SK-N-SH (cell line): ENCODE data around the gene CCDC148. TPM values are rescaled to one million over a fixed set of nuclear protein-coding genes. Genes with fewer than 3 reads are reported as not detected.
A peak's percentile ranks its signal among the peaks of the same experiment; 100 is the strongest.

Experiments used
- CTCF ChIA-PET: fragments of 300-600, 350-600 bp; formaldehyde crosslinking; extraction: SDS; loops from one replicate; lab custom pipeline; 2021; lab: Yijun Ruan, JAX
- POLR2A ChIA-PET: fragments of 350-600 bp; sonication (Branson Sonifier 250); formaldehyde crosslinking; extraction: SDS; loops from one replicate; lab custom pipeline; 2020; ENCODE audit warnings: antibody characterized with exemption, inconsistent platforms; lab: Yijun Ruan, JAX
- DNase-seq: peaks from one replicate; pipeline ENCODE4 v3.0.0; 2012
- H2AFZ ChIP-seq: fragments of 200-600 bp; sonication (generic); 2 replicates; pipeline ENCODE4 v1.8.1; 2016; ENCODE audit warnings: antibody characterized with exemption, mild to moderate bottlenecking, low read depth
- H3F3A ChIP-seq: fragments of 200-600 bp; sonication (generic); replicated peaks from 2 replicates; pipeline ENCODE3; 2016; ENCODE audit warnings: antibody characterized with exemption, mild to moderate bottlenecking; ENCODE audit not compliant: insufficient read depth
- H3K27ac ChIP-seq, 2 experiments: fragments of 200-500 bp in 1 of 2; fragments of 200-600 bp in 1 of 2; sonication (Bioruptor generic) in 1 of 2; sonication (generic), shearing (Covaris generic) in 1 of 2; 2 replicates each; pipeline versions ENCODE4 v1.5.1 to v1.6.1; 2014 to 2016; ENCODE audit warnings: low read depth in 2 of 2, inconsistent platforms in 1 of 2, low read length in 1 of 2, mild to moderate bottlenecking in 1 of 2, mixed read lengths in 1 of 2
- H3K27me3 ChIP-seq: fragments of 200-600 bp; sonication (generic), shearing (Covaris generic); 2 replicates; pipeline ENCODE4 v1.6.1; 2016; ENCODE audit warnings: mixed run types; ENCODE audit not compliant: insufficient read depth
- H3K36me3 ChIP-seq, 2 experiments: fragments of 200-500 bp in 1 of 2; fragments of 200-600 bp in 1 of 2; sonication (Bioruptor generic) in 1 of 2; sonication (generic) in 1 of 2; replicated peaks in 1 of 2; 2 replicates each; pipeline versions ENCODE3 to v1.5.1; 2014 to 2016; ENCODE audit warnings: low read length in 1 of 2, mild to moderate bottlenecking in 1 of 2; ENCODE audit not compliant: insufficient read depth in 2 of 2, control insufficient read depth in 1 of 2
- H3K4me1 ChIP-seq, 2 experiments: fragments of 200-500 bp in 1 of 2; fragments of 200-600 bp in 1 of 2; sonication (Bioruptor generic) in 1 of 2; sonication (generic), shearing (Covaris generic) in 1 of 2; 2 replicates each; pipeline versions ENCODE4 v1.5.1 to v1.6.1; 2014 to 2016; ENCODE audit warnings: low read depth in 1 of 2, low read length in 1 of 2, mixed run types in 1 of 2; ENCODE audit not compliant: insufficient read depth in 2 of 2, control insufficient read depth in 1 of 2
- H3K4me2 ChIP-seq: fragments of 200-600 bp; sonication (generic), shearing (Covaris generic); 2 replicates; pipeline ENCODE4 v1.6.1; 2017; ENCODE audit warnings: mixed run types
- H3K4me3 ChIP-seq, 2 experiments: fragments of 200-500 bp in 1 of 2; fragments of 200-600 bp in 1 of 2; sonication (Bioruptor generic) in 1 of 2; sonication (generic), shearing (Covaris generic) in 1 of 2; 2 replicates each; pipeline versions ENCODE4 v1.5.1 to v1.8.1; 2014 to 2016; ENCODE audit warnings: low read depth in 2 of 2, inconsistent platforms in 1 of 2, low read length in 1 of 2, mild to moderate bottlenecking in 1 of 2, mixed read lengths in 1 of 2, moderate library complexity in 1 of 2
- H3K79me2 ChIP-seq: fragments of 200-600 bp; sonication (generic); 2 replicates; pipeline ENCODE4 v1.8.1; 2017; ENCODE audit warnings: mild to moderate bottlenecking; ENCODE audit not compliant: insufficient read depth
- H3K9ac ChIP-seq: fragments of 200-600 bp; sonication (generic); 2 replicates; pipeline ENCODE4 v1.6.1; 2017; ENCODE audit warnings: mixed run types
- H3K9me2 ChIP-seq: fragments of 200-600 bp; sonication (generic); 2 replicates; pipeline ENCODE4 v1.6.1; 2017; ENCODE audit warnings: mixed run types
- H3K9me3 ChIP-seq: fragments of 200-600 bp; sonication (generic); 2 replicates; pipeline ENCODE4 v1.6.1; 2017; ENCODE audit warnings: mixed run types, mild to moderate bottlenecking, moderate library complexity
- H4K20me1 ChIP-seq: fragments of 200-600 bp; sonication (generic); 2 replicates; pipeline ENCODE4 v1.6.1; 2017; ENCODE audit warnings: mild to moderate bottlenecking, mixed run types; ENCODE audit not compliant: insufficient read depth
- CHD2 ChIP-seq: fragments of 150-350 bp; IDR thresholded peaks from 2 replicates; pipeline ENCODE4 v1.6.1; 2018; ENCODE audit warnings: low read length; ENCODE audit not compliant: partially characterized antibody
- EP300 ChIP-seq, 2 experiments: IDR thresholded peaks; 2 replicates each; pipeline versions ENCODE4 v1.4.0 to v1.6.1; 2012; ENCODE audit warnings: borderline replicate concordance in 1 of 2, low read depth in 1 of 2, low read length in 1 of 2
- EZH2phosphoT487 ChIP-seq: fragments of 200-600 bp; sonication (generic); IDR thresholded peaks from 2 replicates; pipeline ENCODE4 v1.6.1; 2017; ENCODE audit warnings: low read depth, mixed run types, mild to moderate bottlenecking, antibody characterized with exemption, moderate library complexity, borderline replicate concordance
- FOXJ3 ChIP-seq: sonication (generic); formaldehyde crosslinking; IDR thresholded peaks from 2 replicates; pipeline ENCODE4 v1.5.1; 2020; ENCODE audit warnings: mild to moderate bottlenecking, missing genetic modification reagents
- MXI1 ChIP-seq: IDR thresholded peaks from 2 replicates; pipeline ENCODE4 v1.6.1; 2012; ENCODE audit warnings: mild to moderate bottlenecking, low read depth, low read length, improper control_type of control experiment
- NFIC ChIP-seq: IDR thresholded peaks from 2 replicates; pipeline ENCODE4 v1.4.0; 2012; ENCODE audit warnings: borderline replicate concordance
- NRF1 ChIP-seq: IDR thresholded peaks from 2 replicates; pipeline ENCODE4 v1.6.1; 2012; ENCODE audit warnings: low read depth, mild to moderate bottlenecking, low read length
- RCOR1 ChIP-seq: fragments of 150-350 bp; IDR thresholded peaks from 2 replicates; pipeline ENCODE4 v1.6.1; 2017; ENCODE audit warnings: antibody characterized with exemption, low read length
- TCF12 ChIP-seq: IDR thresholded peaks from 2 replicates; pipeline ENCODE4 v1.4.0; 2012
- WGBS: methylation state at CpG from one replicate; pipeline ENCODE4 v1.1.6; 2017; ENCODE audit warnings: low lambda C conversion rate; 5-methylcytosine and 5-hydroxymethylcytosine counted together
- polyA plus RNA-seq, 3 experiments: library from polyadenylated mRNA; depleted of rRNA; stranded (reverse); fragments of >200 nt; gene quantifications; 2 replicates each; pipeline ENCODE4 v1.2.3, GENCODE V29; 2012
- TF ChIP-seq, protein P1 (sequence below): IDR thresholded peaks from 2 replicates; pipeline ENCODE4 v1.4.0; 2012; ENCODE audit warnings: low read depth, borderline replicate concordance
- TF ChIP-seq, protein P2 (sequence below): IDR thresholded peaks from 2 replicates; pipeline ENCODE4 v1.6.1; 2012; ENCODE audit warnings: mild to moderate bottlenecking, low read depth, low read length, moderate library complexity
- TF ChIP-seq, protein P3 (sequence below): fragments of 150-350 bp; IDR thresholded peaks from 2 replicates; pipeline ENCODE4 v1.6.1; 2017; ENCODE audit warnings: antibody characterized with exemption, low read length, low read depth, borderline replicate concordance
- TF ChIP-seq, protein P4 (sequence below): IDR thresholded peaks from 2 replicates; pipeline ENCODE4; 2012

Gene CCDC148
- polyA plus RNA-seq, 1 of the 3 experiments (the other 2 are of a cell fraction): 0.18 TPM

DNA sequence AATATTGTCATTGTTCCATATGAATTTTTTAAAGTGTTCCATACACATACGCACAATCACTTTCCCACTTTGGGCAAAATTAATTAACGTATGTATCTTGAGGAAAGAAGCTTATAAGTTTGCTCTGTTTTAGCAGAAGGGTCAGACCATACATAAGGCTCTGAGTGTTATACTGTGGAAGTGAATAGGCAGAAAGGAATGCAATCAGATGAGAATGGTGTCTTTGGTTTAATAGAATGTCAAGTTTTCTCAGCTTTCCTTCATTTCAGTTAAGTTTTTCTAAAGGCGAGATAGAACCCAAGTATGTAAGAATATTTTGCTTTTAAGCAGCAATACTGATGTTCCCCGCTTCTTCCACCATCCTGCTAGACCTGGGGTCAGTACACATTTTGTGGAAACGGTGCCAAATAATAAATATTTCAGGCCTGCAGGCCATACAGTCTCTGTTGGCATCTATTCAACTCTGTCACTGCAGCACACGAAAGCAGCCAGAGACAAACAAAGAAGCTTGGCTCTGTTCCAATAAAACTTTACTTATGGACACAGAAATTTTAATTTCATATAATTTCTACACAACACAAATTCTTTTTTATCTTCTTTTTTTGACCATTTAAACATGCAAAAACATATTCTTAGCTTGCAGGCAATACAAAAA is 254.3 kb downstream of the CCDC148 start:
- ChIA-PET POLR2A (no interaction called here), CTCF (interaction anchor here (0.9 to 1.8 kb wide), 5 partner anchors 10 to 552 kb away, joined by 3 to 6 read pairs (median 5); no protein-coding TSS in a partner anchor)
- WGBS: 44% methylated on average over 6 of the region's 6 CpGs
- no peaks in the 10 kb centered on the region for H3K9me2 ChIP-seq
- TF ChIP-seq EZH2phosphoT487: no peak
- TF ChIP-seq CHD2: peak; percentile 43
- peak in 1 of 2 experiments; percentile 50; a peak in 1 of 4 replicates for TF ChIP-seq EP300 (IDR thresholded peaks at IDR 0.05; ENCODE audit: borderline replicate concordance in 1 of 2, low read depth in 1 of 2, low read length in 1 of 2)
- TF ChIP-seq RCOR1: peak; percentile 75
- TF ChIP-seq, protein P1, sequence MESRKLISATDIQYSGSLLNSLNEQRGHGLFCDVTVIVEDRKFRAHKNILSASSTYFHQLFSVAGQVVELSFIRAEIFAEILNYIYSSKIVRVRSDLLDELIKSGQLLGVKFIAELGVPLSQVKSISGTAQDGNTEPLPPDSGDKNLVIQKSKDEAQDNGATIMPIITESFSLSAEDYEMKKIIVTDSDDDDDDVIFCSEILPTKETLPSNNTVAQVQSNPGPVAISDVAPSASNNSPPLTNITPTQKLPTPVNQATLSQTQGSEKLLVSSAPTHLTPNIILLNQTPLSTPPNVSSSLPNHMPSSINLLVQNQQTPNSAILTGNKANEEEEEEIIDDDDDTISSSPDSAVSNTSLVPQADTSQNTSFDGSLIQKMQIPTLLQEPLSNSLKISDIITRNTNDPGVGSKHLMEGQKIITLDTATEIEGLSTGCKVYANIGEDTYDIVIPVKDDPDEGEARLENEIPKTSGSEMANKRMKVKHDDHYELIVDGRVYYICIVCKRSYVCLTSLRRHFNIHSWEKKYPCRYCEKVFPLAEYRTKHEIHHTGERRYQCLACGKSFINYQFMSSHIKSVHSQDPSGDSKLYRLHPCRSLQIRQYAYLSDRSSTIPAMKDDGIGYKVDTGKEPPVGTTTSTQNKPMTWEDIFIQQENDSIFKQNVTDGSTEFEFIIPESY: no peak
- TF ChIP-seq NFIC: peak; percentile 39; the same call in 1 of the 2 replicates
- no peak overlapping the region for H3K4me3 ChIP-seq
- DNase-seq: peak; percentile 27
- no peak overlapping the region for H2AFZ ChIP-seq
- H4K20me1 ChIP-seq: no peaks in the 10 kb centered on the region
- H3K4me2 ChIP-seq: no peak overlapping the region
- H3K79me2 ChIP-seq: no peaks in the 10 kb centered on the region
- H3F3A ChIP-seq: no peaks in the 10 kb centered on the region
- H3K9ac ChIP-seq: no peak overlapping the region
- no peak overlapping the region for H3K27ac ChIP-seq
- no peaks in the 10 kb centered on the region for H3K9me3 ChIP-seq
- peaks cover 0 to 12% of the 10 kb centered on the region in 2 experiments; a peak in 2 of 4 replicates for H3K4me1 ChIP-seq
- no peaks in the 10 kb centered on the region for H3K36me3 ChIP-seq
- H3K27me3 ChIP-seq: no peaks in the 10 kb centered on the region

DNA sequence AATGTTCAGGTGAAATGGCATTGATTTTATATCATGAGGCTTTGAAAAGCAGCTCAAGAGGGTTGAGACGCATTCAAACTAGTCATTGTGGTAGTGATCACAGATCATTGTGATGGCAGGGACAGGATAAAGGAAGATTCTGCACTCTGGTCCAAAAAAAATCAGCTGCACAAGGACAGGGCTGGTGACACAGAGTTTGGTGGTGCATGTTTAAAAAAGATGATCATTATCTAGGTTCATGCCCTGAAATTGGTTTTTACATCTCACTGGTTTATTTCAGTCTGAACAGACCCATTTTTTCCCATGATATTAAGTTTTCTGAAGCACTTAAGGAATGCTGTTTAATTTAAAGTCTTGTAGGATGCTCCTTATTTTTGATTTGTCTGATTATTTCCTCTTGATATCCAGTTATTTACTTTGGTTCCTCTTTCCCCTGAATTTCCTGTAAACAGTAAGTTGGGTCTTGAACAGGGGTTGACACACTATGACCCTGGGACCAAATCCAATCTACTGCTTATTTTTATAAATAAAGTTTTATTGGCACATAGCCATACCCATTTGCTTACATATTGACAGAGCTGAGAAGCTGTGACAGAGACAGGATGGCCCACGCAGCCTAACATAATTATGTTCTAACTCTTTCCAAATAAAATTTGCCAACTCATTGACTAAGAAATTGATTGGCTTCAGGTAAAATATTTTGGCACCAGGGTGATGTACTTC is 256.5 kb downstream of the CCDC148 start:
- no peak for DNase-seq
- Histone ChIP-seq H3K27me3 (no peaks in the 10 kb centered on the region; the same call in 1 of the 2 replicates), H3K4me3 (no peak overlapping the region), H3K36me3 (no peaks in the 10 kb centered on the region), H3K4me1 (peaks cover 0 to 9% of the 10 kb centered on the region in 2 experiments; a peak in 2 of 4 replicates), H2AFZ (no peak overlapping the region), H3K79me2 (no peaks in the 10 kb centered on the region), H3K9me2 (no peaks in the 10 kb centered on the region), H3K27ac (no peak overlapping the region), H3K9ac (no peak overlapping the region), H3F3A (no peaks in the 10 kb centered on the region), H3K4me2 (no peak overlapping the region), H4K20me1 (no peaks in the 10 kb centered on the region), H3K9me3 (no peaks in the 10 kb centered on the region)
- 73% methylated on average over 2 of the region's 2 CpGs for WGBS
- POLR2A ChIA-PET: no interaction called here
- CTCF ChIA-PET: interaction anchor here (0.6 to 1.1 kb wide), 2 partner anchors 22 to 116 kb away, joined by 3 read pairs; no protein-coding TSS in a partner anchor
- TF ChIP-seq, protein P2, sequence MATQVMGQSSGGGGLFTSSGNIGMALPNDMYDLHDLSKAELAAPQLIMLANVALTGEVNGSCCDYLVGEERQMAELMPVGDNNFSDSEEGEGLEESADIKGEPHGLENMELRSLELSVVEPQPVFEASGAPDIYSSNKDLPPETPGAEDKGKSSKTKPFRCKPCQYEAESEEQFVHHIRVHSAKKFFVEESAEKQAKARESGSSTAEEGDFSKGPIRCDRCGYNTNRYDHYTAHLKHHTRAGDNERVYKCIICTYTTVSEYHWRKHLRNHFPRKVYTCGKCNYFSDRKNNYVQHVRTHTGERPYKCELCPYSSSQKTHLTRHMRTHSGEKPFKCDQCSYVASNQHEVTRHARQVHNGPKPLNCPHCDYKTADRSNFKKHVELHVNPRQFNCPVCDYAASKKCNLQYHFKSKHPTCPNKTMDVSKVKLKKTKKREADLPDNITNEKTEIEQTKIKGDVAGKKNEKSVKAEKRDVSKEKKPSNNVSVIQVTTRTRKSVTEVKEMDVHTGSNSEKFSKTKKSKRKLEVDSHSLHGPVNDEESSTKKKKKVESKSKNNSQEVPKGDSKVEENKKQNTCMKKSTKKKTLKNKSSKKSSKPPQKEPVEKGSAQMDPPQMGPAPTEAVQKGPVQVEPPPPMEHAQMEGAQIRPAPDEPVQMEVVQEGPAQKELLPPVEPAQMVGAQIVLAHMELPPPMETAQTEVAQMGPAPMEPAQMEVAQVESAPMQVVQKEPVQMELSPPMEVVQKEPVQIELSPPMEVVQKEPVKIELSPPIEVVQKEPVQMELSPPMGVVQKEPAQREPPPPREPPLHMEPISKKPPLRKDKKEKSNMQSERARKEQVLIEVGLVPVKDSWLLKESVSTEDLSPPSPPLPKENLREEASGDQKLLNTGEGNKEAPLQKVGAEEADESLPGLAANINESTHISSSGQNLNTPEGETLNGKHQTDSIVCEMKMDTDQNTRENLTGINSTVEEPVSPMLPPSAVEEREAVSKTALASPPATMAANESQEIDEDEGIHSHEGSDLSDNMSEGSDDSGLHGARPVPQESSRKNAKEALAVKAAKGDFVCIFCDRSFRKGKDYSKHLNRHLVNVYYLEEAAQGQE: no peak
- no peak for TF ChIP-seq MXI1
- TF ChIP-seq NRF1: no peak
- TF ChIP-seq, protein P3, sequence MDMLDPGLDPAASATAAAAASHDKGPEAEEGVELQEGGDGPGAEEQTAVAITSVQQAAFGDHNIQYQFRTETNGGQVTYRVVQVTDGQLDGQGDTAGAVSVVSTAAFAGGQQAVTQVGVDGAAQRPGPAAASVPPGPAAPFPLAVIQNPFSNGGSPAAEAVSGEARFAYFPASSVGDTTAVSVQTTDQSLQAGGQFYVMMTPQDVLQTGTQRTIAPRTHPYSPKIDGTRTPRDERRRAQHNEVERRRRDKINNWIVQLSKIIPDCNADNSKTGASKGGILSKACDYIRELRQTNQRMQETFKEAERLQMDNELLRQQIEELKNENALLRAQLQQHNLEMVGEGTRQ: no peak
- TF ChIP-seq, protein P4, sequence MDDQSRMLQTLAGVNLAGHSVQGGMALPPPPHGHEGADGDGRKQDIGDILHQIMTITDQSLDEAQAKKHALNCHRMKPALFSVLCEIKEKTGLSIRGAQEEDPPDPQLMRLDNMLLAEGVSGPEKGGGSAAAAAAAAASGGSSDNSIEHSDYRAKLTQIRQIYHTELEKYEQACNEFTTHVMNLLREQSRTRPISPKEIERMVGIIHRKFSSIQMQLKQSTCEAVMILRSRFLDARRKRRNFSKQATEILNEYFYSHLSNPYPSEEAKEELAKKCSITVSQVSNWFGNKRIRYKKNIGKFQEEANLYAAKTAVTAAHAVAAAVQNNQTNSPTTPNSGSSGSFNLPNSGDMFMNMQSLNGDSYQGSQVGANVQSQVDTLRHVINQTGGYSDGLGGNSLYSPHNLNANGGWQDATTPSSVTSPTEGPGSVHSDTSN: no peak
- TF ChIP-seq TCF12: no peak
- TF ChIP-seq FOXJ3: no peak
- TF ChIP-seq, protein P1: no peak
